DMS153 treated with DMSO at 0.1 percent for 48 hours (cell line): ENCODE measurements around the gene TRAF1.
A peak's percentile ranks its signal among the peaks of the same experiment; 100 is the strongest.
"Not testable (repeated sequence)": the region's sequence is repeated elsewhere in the genome, so short reads cannot be mapped to it uniquely, and the experiment has no call there.

Experiments used
- DNase-seq: peaks from one replicate; lab custom pipeline; 2025; ENCODE audit not compliant: unreplicated experiment; lab: John Stamatoyannopoulos, UW

TRAF1 gene, protein sequence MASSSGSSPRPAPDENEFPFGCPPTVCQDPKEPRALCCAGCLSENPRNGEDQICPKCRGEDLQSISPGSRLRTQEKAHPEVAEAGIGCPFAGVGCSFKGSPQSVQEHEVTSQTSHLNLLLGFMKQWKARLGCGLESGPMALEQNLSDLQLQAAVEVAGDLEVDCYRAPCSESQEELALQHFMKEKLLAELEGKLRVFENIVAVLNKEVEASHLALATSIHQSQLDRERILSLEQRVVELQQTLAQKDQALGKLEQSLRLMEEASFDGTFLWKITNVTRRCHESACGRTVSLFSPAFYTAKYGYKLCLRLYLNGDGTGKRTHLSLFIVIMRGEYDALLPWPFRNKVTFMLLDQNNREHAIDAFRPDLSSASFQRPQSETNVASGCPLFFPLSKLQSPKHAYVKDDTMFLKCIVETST

DNA sequence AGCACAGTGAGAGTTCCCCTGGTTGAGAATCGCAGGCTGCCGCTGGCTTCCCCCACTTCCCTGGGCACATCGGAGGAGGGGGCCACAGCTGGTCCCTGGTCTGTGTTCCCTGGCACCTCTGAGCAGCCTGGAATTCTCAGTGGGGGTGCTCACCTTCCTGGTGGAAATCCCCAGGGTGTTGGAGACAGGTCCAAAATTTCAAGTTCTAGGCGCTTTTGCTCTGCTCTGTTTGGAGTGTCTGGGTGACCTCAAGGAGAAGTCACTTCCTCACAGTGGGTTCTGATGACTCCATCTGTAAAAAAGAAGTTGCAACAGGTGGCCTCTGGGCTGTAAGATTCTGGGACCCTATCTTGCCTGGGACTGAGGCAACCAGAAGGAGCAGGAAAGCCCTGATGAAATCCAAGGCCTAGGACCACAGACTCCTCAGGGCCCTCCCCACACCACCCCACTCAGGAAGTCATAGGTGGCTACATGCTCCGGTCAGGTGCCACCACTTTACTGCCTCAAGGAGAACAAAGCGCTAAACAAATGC lies at the start of gene TRAF1:
TRAF1 (minus strand) TSS at position 400 of the 532 bp plus-strand sequence. CDS start 721 bp downstream, outside the sequence.
- no peak for DNase-seq

DNA sequence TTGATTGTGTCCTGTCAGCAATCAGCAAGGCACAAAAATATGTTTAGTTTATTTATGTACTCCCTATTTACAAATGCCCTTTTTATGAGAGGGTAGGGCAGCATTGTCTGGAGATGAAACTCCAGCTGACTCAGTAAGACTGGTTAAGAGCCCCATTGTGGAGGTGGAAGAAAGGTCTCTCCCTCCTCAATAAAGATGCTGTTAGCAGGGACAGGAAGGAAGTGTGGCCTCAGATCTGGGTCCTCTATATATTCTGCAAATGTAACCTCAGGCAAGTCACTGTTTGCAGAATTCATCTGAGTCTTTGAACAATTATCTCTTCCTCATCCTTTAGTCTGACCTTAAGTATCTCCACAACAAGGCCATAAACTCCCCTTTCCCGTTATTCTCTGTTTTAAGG lies 48.3 kb upstream of the TRAF1 start:
- no peak for DNase-seq

- DNase-seq = no peak
Measured at GRCh38 chr9:120974181-120974580, 47.6 kb upstream of the TRAF1 start.

DNA sequence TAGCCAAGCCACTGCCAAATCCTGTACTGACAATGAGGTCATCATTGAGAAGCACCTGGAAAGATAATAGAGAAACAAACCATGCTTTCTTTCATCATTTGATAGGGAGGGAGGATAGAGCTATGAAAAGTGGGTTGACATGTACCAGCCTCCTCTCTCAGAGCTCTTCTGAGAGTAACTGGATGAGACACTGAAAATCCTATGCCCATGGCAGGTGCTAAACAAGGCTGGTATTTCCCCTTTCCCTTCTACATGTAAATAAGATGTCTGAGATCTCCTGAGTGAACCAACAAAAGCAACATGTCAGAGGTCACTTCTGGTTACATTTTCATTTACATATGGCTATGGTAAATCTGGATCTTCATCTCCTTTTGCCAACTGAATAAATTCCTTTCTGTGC lies 45.3 kb upstream of the TRAF1 start:
- no peak for DNase-seq

GRCh38 chr9:120971471-120971870 lies 44.9 kb upstream of the TRAF1 start:
- DNase-seq = not testable (repeated sequence)

GRCh38 chr9:120970244-120970643 lies 43.6 kb upstream of the TRAF1 start:
- no peak for DNase-seq

- no peak for DNase-seq
Measured at GRCh38 chr9:120966013-120966369, 39.4 kb upstream of the TRAF1 start.

- peak; percentile 61 for DNase-seq
Measured at GRCh38 chr9:120965344-120966012, 38.9 kb upstream of the TRAF1 start.

DNA sequence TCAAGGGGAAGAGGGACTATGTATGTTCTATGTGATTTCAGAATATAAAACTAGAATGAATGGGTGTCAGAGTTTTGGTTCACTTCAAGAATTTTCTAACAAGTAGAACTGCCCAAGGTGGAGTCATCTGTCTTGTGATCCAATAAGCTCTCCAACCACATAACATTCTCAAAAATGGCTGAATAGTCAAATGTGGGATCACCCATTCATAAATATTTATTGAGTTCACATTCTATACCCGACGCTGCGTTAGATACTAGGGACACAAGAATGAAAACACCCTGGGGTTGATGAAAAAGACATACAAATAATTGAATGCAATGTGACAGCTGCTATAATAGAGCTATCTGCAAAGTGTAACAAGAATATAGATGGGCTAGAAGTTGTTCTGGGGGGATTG lies 35.3 kb upstream of the TRAF1 start:
- no peak for DNase-seq

- DNase-seq = no peak
Measured at GRCh38 chr9:120960001-120960400, 33.4 kb upstream of the TRAF1 start.

- DNase-seq = no peak
Measured at GRCh38 chr9:120956862-120957261, 30.3 kb upstream of the TRAF1 start.

DNA sequence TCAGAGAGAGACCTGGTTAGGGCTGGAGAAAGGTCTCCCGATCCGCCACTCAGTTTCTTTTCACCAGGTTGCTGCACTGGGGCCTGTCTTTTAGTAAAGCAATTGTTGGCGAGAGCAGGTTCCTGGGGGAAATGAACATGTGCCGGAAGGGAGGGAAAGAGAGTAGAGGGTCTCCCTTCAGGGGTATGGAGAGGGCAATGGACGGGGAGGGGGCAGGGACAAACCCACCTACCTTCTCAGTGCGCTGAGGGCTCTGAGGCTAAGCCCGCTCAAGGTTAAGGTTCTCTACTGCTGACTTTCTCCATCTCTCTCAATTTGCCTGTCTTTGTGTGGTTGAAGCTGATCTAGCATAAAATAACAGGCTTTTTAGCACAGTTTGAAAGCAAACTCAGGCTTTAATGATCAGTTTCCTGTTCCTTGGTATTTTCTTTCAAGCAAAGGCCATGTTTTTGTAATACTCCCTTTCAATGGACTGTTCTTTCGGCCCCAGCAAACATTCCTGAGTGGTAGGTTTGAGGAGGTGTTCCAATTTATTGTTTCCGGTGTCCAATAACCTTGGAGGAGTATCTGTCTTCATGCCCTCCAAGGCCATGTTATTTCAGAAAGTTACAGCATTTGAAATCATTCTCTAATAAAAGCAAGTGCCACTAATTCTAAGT lies 25.5 kb upstream of the TRAF1 start:
- no peak for DNase-seq

GRCh38 chr9:120950421-120951388 lies 24.1 kb upstream of the TRAF1 start:
- DNase-seq = no peak

GRCh38 chr9:120949290-120949689 lies 22.7 kb upstream of the TRAF1 start:
- no peak for DNase-seq

DNA sequence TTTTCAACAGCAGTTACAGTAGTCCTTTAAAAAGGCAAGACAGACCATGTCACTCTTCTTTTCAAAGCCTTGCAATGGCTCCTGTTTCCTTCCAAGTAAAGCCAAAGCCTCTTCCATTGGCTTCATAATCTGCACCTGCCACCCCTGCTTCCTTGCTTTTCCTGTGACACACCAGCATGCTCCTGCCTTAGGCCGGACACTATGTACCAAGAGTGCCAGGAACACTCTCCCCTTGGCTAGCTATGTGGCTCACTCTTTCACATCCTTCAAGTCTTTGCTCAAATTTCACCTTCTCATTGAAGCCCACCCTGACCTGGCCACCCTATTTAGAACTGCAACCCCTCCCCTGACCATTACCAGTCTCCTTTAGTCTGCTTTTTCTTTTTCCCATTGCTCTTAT lies 22.2 kb upstream of the TRAF1 start:
- no peak for DNase-seq

DNA sequence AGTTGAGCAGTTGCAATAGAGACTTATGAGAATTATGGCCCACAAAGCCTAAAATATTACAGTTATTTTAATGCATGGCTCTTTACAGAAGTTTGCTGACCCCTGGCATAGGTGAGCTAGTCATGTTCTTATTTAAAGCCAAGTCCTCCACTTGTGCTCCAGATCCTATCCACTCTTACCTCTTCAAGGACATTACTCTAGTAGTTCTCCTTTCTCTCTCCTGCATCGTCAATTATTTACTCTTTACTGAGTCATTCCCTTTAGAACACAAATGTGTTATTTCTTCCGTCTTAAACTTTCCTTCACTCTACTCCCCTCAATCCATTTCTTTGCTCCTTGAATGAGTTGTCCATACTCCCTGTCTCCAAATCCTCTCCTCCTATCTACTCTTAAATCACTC lies 20.6 kb upstream of the TRAF1 start:
- no peak for DNase-seq

- no peak for DNase-seq
Measured at GRCh38 chr9:120946259-120946658, 19.7 kb upstream of the TRAF1 start.

GRCh38 chr9:120944948-120945347 lies 18.4 kb upstream of the TRAF1 start:
- no peak for DNase-seq

GRCh38 chr9:120944434-120944843 lies 17.8 kb upstream of the TRAF1 start:
- no peak for DNase-seq

DNA sequence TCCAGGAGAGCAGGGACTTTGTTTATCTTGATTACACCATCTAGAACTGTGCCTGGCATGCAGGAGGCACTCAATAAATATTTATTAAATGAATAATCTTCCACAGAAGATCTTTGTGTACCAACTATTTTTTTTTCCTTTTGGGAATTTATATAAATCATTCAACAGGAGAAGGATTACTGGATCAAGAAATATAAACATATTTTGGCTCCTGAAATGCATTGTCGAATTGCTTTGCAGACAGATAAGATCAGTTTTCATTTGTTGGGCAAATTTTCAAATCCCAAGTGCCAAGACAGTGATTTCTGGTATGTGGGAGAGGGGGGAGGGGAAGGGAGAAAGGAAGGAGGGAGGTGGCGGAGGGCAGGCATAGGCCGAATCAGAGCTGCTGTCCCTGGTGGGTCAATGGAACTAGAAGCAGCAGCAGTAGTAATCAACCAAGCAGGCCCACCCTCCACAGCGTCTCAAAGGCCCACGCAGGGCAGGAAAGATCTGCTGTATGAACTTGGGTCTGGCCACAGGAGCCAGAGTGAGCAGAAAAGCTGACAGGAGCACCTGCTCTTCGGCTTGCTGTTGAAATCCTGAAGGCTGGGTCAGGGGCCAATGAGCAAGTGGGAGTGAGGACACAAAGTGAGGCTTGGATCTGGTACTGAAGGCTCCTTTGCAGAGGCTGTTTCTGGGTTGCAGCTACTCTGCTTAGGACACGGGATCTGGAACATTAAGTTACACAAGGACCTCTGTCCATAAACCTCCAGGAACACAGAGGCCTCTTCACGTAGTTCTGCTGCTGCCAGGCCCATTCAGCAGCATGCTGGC lies 15.8 kb upstream of the TRAF1 start:
- DNase-seq = no peak
